B cell (primary cell): ENCODE measurements around the gene CALD1.

Experiments used
- CTCF ChIP-seq: fragments of 200-600 bp; IDR thresholded peaks from one replicate; pipeline ENCODE4 v1.8.0; 2022; ENCODE audit warnings: antibody characterized with exemption, mild to moderate bottlenecking
- EZH2 ChIP-seq: IDR thresholded peaks from 2 replicates; pipeline ENCODE4 v1.6.1; 2012; ENCODE audit warnings: borderline replicate concordance, low read depth, mild to moderate bottlenecking, moderate library complexity, low read length; ENCODE audit not compliant: insufficient read depth, poor library complexity, severe bottlenecking

- TF ChIP-seq CTCF (no peak), EZH2 (no peak)
These were observed 148.3 kb downstream of the CALD1 start for GRCh38 chr7:134927723-134928122.
